Left cardiac atrium (tissue), 4 donors: ENCODE measurements around the gene GDF7. TPM values are rescaled to one million over a fixed set of nuclear protein-coding genes. Genes with fewer than 3 reads are reported as not detected.
A peak's percentile ranks its signal among the peaks of the same experiment; 100 is the strongest.

Experiments
- ATAC-seq, 2 donors: fragments of 200-7000 bp; cut with Tn5 transposase; one replicate each; pipeline ENCODE4 v1.9.1; 2020; ENCODE audit warnings: mild to moderate bottlenecking in 2 of 2, moderate library complexity in 2 of 2
- DNase-seq: peaks from one replicate; pipeline ENCODE4 v3.0.0-alpha.2; 2020
- intact Hi-C, 2 donors: fragments of 100-400 bp; cut with DNase I; formaldehyde crosslinking; loops; one replicate each; pipeline versions ENCODE4 v1.14.1 to v1.15.1; 2022 to 2023
- long read RNA-seq: library from polyadenylated mRNA; unstranded; transcript quantifications from one replicate; pipeline ENCODE4 v2.0.0, GENCODE V29; 2021
- total RNA-seq, 2 donors: library from RNA; stranded (reverse); fragmentation: NEBNext Ultra II Directional; extraction: Animal tissue kit (Norgen Biotek cat#: 25700); gene quantifications; one replicate each; pipeline ENCODE4 v1.2.1, GENCODE V29; 2021
- donor health status: DM: no; HTN: yes; CAD: no.
- donor health status: DM: no; HTN: yes; CAD: no; lungs with severe emphysema.
- donor health status: DM: yes; HTN: yes; CAD: no.
- donor health status: Dilated cardiomyopathy.

GDF7 gene
- total RNA-seq, result 1 to 10 TPM in 1 of 2 donors, under 1 TPM in 1; 0.32 to 4.8 TPM
- long read RNA-seq, partial matches to known transcripts, result 0 of 3 reads
- long read RNA-seq, other reads (novel, unspliced or antisense), result 3 of 3 reads

GRCh38 chr2:20666304-20667150 is at the start of gene GDF7:
Gene GDF7, plus strand, starts transcription at chr2:20667144. Its CDS starts 96 bp downstream, at chr2:20667240.
- peak; percentile 51 to 67 for ATAC-seq
- peak; percentile 78 for DNase-seq
- intact Hi-C loops, result no loop called here

GRCh38 chr2:20617892-20618467 is 49.0 kb upstream of the GDF7 start:
- intact Hi-C loops, result loop anchor here in 1 of 2 donors (5.0 to 10.0 kb wide), 2 partner anchors 93 to 171 kb away; partner anchors contain the start of gene RHOB
- DNase-seq (peak; percentile 99), ATAC-seq (peak; percentile 83 to 90)

- peak; percentile 63 for DNase-seq
- intact Hi-C loops, result loop anchor here in 1 of 2 donors (5.0 to 10.0 kb wide), 2 partner anchors 94 to 171 kb away; partner anchors contain the start of gene RHOB
Measured at GRCh38 chr2:20618468-20618885, 48.5 kb upstream of the GDF7 start.

GRCh38 chr2:20618886-20619521 is 47.9 kb upstream of the GDF7 start:
- ATAC-seq (peak in 1 of 2 donors; percentile 2), DNase-seq (no peak)
- intact Hi-C loops, result loop anchor here in 1 of 2 donors (5.0 to 10.0 kb wide), 2 partner anchors 94 to 172 kb away; partner anchors contain the start of gene RHOB

More at GRCh38 chr2:20618468-20618885, 48.5 kb upstream of the GDF7 start:
- peak; percentile 14 to 20 for ATAC-seq

- DNase-seq (peak; percentile 75), ATAC-seq (peak in 1 of 2 donors; percentile 4)
- intact Hi-C loops, result loop anchor here in 1 of 2 donors (5.0 to 10.0 kb wide), 2 partner anchors 95 to 172 kb away; partner anchors contain the start of gene RHOB
Measured at GRCh38 chr2:20619624-20620024, 47.3 kb upstream of the GDF7 start.

GRCh38 chr2:20620271-20620681 is 46.7 kb upstream of the GDF7 start:
- intact Hi-C loops, result no loop called here
- peak; percentile 18 for DNase-seq
- ATAC-seq, result no peak

GRCh38 chr2:20620696-20621365 is 46.1 kb upstream of the GDF7 start:
- intact Hi-C loops, result no loop called here
- DNase-seq (peak; percentile 9), ATAC-seq (no peak)

GRCh38 chr2:20621366-20622295 is 45.3 kb upstream of the GDF7 start:
- no peak for ATAC-seq
- intact Hi-C loops, result no loop called here
- DNase-seq, result peak; percentile 18

GRCh38 chr2:20622296-20622686 is 44.7 kb upstream of the GDF7 start:
- peak; percentile 15 for DNase-seq
- intact Hi-C loops, result no loop called here
- ATAC-seq, result no peak

- ATAC-seq (peak; percentile 6 to 17), DNase-seq (peak; percentile 78)
- intact Hi-C loops, result no loop called here
Measured at GRCh38 chr2:20622731-20623130, 44.2 kb upstream of the GDF7 start.

GRCh38 chr2:20623241-20623640 is 43.7 kb upstream of the GDF7 start:
- no peak for ATAC-seq

GRCh38 chr2:20623741-20624155 is 43.2 kb upstream of the GDF7 start:
- peak; percentile 13 for DNase-seq
- intact Hi-C loops, result no loop called here
- ATAC-seq, result no peak

More at GRCh38 chr2:20623241-20623640, 43.7 kb upstream of the GDF7 start:
- intact Hi-C loops, result no loop called here
- DNase-seq, result peak; percentile 9

GRCh38 chr2:20624156-20624883 is 42.6 kb upstream of the GDF7 start:
- intact Hi-C loops, result no loop called here
- DNase-seq (peak; percentile 19), ATAC-seq (no peak)

- DNase-seq (peak; percentile 17), ATAC-seq (no peak)
- intact Hi-C loops, result no loop called here
Measured at GRCh38 chr2:20624884-20625485, 42.0 kb upstream of the GDF7 start.

- ATAC-seq, result peak; percentile 21 to 32
- intact Hi-C loops, result no loop called here
- DNase-seq, result peak; percentile 59
Measured at GRCh38 chr2:20625491-20626391, 41.2 kb upstream of the GDF7 start.

GRCh38 chr2:20626392-20626697 is 40.6 kb upstream of the GDF7 start:
- intact Hi-C loops, result no loop called here
- no peak for ATAC-seq
- DNase-seq, result no peak
